IMR-90 (cell line): ENCODE results near the gene ZBED1. TPM values are rescaled to one million over a fixed set of nuclear protein-coding genes. Genes with fewer than 3 reads are reported as not detected.

Source experiments
- ATAC-seq: fragments of 200-7000 bp; cut with Tn5 transposase; 2 replicates; pipeline ENCODE4 v1.9.1; 2020; ENCODE audit warnings: low read depth, mild to moderate bottlenecking, moderate library complexity
- BruUV-seq: library from RNA; stranded (reverse); fragments of 400-500 nt; replicated peaks from 2 replicates; lab custom pipeline; 2021; lab: Mats Ljungman, UMichigan
- CTCF ChIA-PET: fragments of 300-600 bp; formaldehyde crosslinking; extraction: SDS; loops from one replicate; lab custom pipeline; 2021; ENCODE audit warnings: antibody characterized with exemption; lab: Yijun Ruan, JAX
- POLR2A ChIA-PET: fragments of 300-600 bp; sonication (Branson Sonifier 250); formaldehyde crosslinking; loops from one replicate; lab custom pipeline; 2022; ENCODE audit warnings: antibody characterized with exemption; ENCODE audit not compliant: unreplicated experiment; lab: Charles Lee
- DNase-seq: peaks from one replicate; pipeline ENCODE4 v3.0.0; 2013
- H2AFZ ChIP-seq: replicated peaks from 2 replicates; pipeline ENCODE3; 2013; ENCODE audit warnings: low read length, mild to moderate bottlenecking; ENCODE audit not compliant: poor library complexity
- H2AK5ac ChIP-seq: 2 replicates; pipeline ENCODE4 v1.6.1; 2013; ENCODE audit warnings: low read depth, low read length, inconsistent platforms
- H2AK9ac ChIP-seq: replicated peaks from 2 replicates; pipeline ENCODE3; 2013; ENCODE audit warnings: mild to moderate bottlenecking, low read depth, low read length, moderate library complexity; ENCODE audit not compliant: poor library complexity
- H2BK120ac ChIP-seq: 2 replicates; pipeline ENCODE4 v1.6.1; 2013; ENCODE audit warnings: low read depth, low read length, inconsistent platforms
- H2BK15ac ChIP-seq: 3 replicates; pipeline ENCODE4 v1.6.1; 2013; ENCODE audit warnings: low read depth, low read length, inconsistent platforms
- H2BK20ac ChIP-seq: 2 replicates; pipeline ENCODE4 v1.6.1; 2013; ENCODE audit warnings: low read depth, mild to moderate bottlenecking, inconsistent platforms, low read length, moderate library complexity
- H2BK5ac ChIP-seq: 2 replicates; pipeline ENCODE4 v1.6.1; 2013; ENCODE audit warnings: mild to moderate bottlenecking, low read depth, low read length, inconsistent platforms; ENCODE audit not compliant: poor library complexity, severe bottlenecking
- H3K14ac ChIP-seq: replicated peaks from 2 replicates; pipeline ENCODE4 v1.6.1; 2013; ENCODE audit warnings: low read depth, low read length, inconsistent platforms
- H3K18ac ChIP-seq: 2 replicates; pipeline ENCODE4 v1.6.1; 2013; ENCODE audit warnings: low read depth, low read length, control low read depth
- H3K23ac ChIP-seq: 2 replicates; pipeline ENCODE4 v1.6.1; 2013; ENCODE audit warnings: low read depth, low read length, inconsistent platforms
- H3K27ac ChIP-seq: 2 replicates; pipeline ENCODE4 v1.5.1; 2013; ENCODE audit warnings: mild to moderate bottlenecking, control low read depth, low read length; ENCODE audit not compliant: insufficient read depth
- H3K27me3 ChIP-seq: 2 replicates; pipeline ENCODE4 v1.6.1; 2013; ENCODE audit warnings: low read length; ENCODE audit not compliant: control insufficient read depth, insufficient read depth
- H3K36me3 ChIP-seq: 2 replicates; pipeline ENCODE4 v1.6.1; 2013; ENCODE audit warnings: low read length, mixed read lengths; ENCODE audit not compliant: control insufficient read depth, insufficient read depth
- H3K4ac ChIP-seq: 2 replicates; pipeline ENCODE4 v1.6.1; 2013; ENCODE audit warnings: low read depth, low read length, inconsistent platforms
- H3K4me1 ChIP-seq: 2 replicates; pipeline ENCODE4 v1.6.1; 2013; ENCODE audit warnings: low read length, mixed read lengths; ENCODE audit not compliant: control insufficient read depth, insufficient read depth
- H3K4me2 ChIP-seq: 2 replicates; pipeline ENCODE4 v1.6.1; 2013; ENCODE audit warnings: low read depth, mild to moderate bottlenecking, control low read depth, low read length, moderate library complexity
- H3K4me3 ChIP-seq: 2 replicates; pipeline ENCODE4 v1.5.1; 2013; ENCODE audit warnings: low read depth, mild to moderate bottlenecking, control low read depth, low read length, moderate library complexity; ENCODE audit not compliant: insufficient read depth
- H3K56ac ChIP-seq: 2 replicates; pipeline ENCODE4 v1.6.1; 2013; ENCODE audit warnings: low read length, inconsistent platforms; ENCODE audit not compliant: insufficient read depth; ENCODE audit errors: extremely low read depth
- H3K79me1 ChIP-seq, 2 experiments: 2 replicates each; pipeline ENCODE4 v1.6.1; 2013; ENCODE audit warnings: low read length in 2 of 2, inconsistent platforms in 1 of 2, low read depth in 1 of 2
- H3K9ac ChIP-seq: 2 replicates; pipeline ENCODE4 v1.6.1; 2013; ENCODE audit warnings: low read depth, low read length, control low read depth
- H3K9me1 ChIP-seq: 2 replicates; pipeline ENCODE4 v1.6.1; 2013; ENCODE audit warnings: low read length, inconsistent platforms; ENCODE audit not compliant: insufficient read depth
- H3K9me3 ChIP-seq: 2 replicates; pipeline ENCODE4 v1.6.1; 2013; ENCODE audit warnings: low read length; ENCODE audit not compliant: control insufficient read depth, insufficient read depth
- H4K20me1 ChIP-seq: 2 replicates; pipeline ENCODE4 v1.6.1; 2013; ENCODE audit warnings: low read length, inconsistent platforms; ENCODE audit not compliant: insufficient read depth
- H4K5ac ChIP-seq: 2 replicates; pipeline ENCODE4 v1.6.1; 2013; ENCODE audit warnings: mild to moderate bottlenecking, low read depth, low read length, control low read depth
- H4K8ac ChIP-seq, 2 experiments: 2 replicates each; pipeline ENCODE4 v1.6.1; 2013; ENCODE audit warnings: low read depth in 2 of 2, low read length in 2 of 2, control low read depth in 1 of 2, inconsistent platforms in 1 of 2
- H4K91ac ChIP-seq: 2 replicates; pipeline ENCODE4 v1.6.1; 2013; ENCODE audit warnings: low read depth, low read length, inconsistent platforms; ENCODE audit not compliant: insufficient read depth
- BHLHE40 ChIP-seq: fragments of 150-350 bp; IDR thresholded peaks from 2 replicates; pipeline ENCODE4 v1.6.1; 2016; ENCODE audit warnings: mild to moderate bottlenecking, low read depth, low read length
- CEBPB ChIP-seq: IDR thresholded peaks from 2 replicates; pipeline ENCODE4 v1.6.1; 2012; ENCODE audit warnings: low read depth, low read length, improper control_type of control experiment
- CTCF ChIP-seq: conservative IDR thresholded peaks from 2 replicates; pipeline ENCODE4 v1.5.1; 2012; ENCODE audit warnings: mild to moderate bottlenecking, low read depth, low read length, improper control_type of control experiment
- MAFK ChIP-seq: IDR thresholded peaks from 2 replicates; pipeline ENCODE4 v1.6.1; 2012; ENCODE audit warnings: low read depth, low read length, improper control_type of control experiment
- MXI1 ChIP-seq: IDR thresholded peaks from 2 replicates; pipeline ENCODE4 v1.6.1; 2012; ENCODE audit warnings: low read depth, mild to moderate bottlenecking, low read length, moderate library complexity, borderline replicate concordance
- POLR2A ChIP-seq: IDR thresholded peaks from 2 replicates; pipeline ENCODE4 v1.6.1; 2012; ENCODE audit warnings: mild to moderate bottlenecking, low read depth, low read length
- RAD21 ChIP-seq: IDR thresholded peaks from 2 replicates; pipeline ENCODE4 v1.6.1; 2012; ENCODE audit warnings: low read length, improper control_type of control experiment
- RCOR1 ChIP-seq: IDR thresholded peaks from 2 replicates; pipeline ENCODE4 v1.6.1; 2012; ENCODE audit warnings: mild to moderate bottlenecking, low read length, improper control_type of control experiment; ENCODE audit not compliant: insufficient replicate concordance
- SMC3 ChIP-seq: fragments of 150-350 bp; IDR thresholded peaks from 2 replicates; pipeline ENCODE4 v1.6.1; 2016; ENCODE audit warnings: low read depth, mild to moderate bottlenecking, antibody characterized with exemption, low read length, moderate library complexity
- USF2 ChIP-seq: fragments of 150-350 bp; IDR thresholded peaks from 2 replicates; pipeline ENCODE4 v1.6.1; 2017; ENCODE audit warnings: mild to moderate bottlenecking, antibody characterized with exemption, low read length, low read depth
- WGBS, 2 experiments: methylation state at CpG; one replicate each; pipeline versions ENCODE4 v1.1.5 to v1.1.7; 2013; ENCODE audit warnings: missing lambda C conversion rate in 2 of 2; ENCODE audit not compliant: insufficient read length in 1 of 2; ENCODE audit errors: extremely low coverage in 2 of 2; 5-methylcytosine and 5-hydroxymethylcytosine counted together
- dilution Hi-C: fragments of 300-500 bp; cut with HindIII; formaldehyde crosslinking; loops from one replicate; pipeline ENCODE4 v1.14.3; 2018; ENCODE audit warnings: low sequenced_read_pairs; ENCODE audit not compliant: unreplicated experiment
- in situ Hi-C: fragments of 300-500 bp; cut with MboI; formaldehyde crosslinking; loops from 3 replicates; pipeline ENCODE4 v1.14.3; 2019; ENCODE audit warnings: low sequenced_read_pairs, inconsistent platforms, mixed read lengths
- intact Hi-C: fragments of 100-400 bp; cut with micrococcal nuclease; formaldehyde crosslinking; loops from 2 replicates; pipeline ENCODE4 v1.10.0; 2022
- polyA plus RNA-seq, 3 experiments: library from polyadenylated mRNA; depleted of rRNA; stranded (reverse); fragments of >200 nt; gene quantifications; 2 replicates each; pipeline ENCODE4 v1.2.3, GENCODE V29; 2012; ENCODE audit warnings: low replicate concordance in 1 of 3
- total RNA-seq: library from RNA; depleted of rRNA; stranded (reverse); fragments of >200 nt; gene quantifications from 2 replicates; pipeline ENCODE4 v1.2.3, GENCODE V29; 2012

The ZBED1 gene
- total and polyA plus RNA-seq, 2 of the 4 experiments (the other 2 are of a cell fraction) = 13.1 to 21.5 TPM

GRCh38 chrX:2468261-2469195 is 32.2 kb downstream of the ZBED1 start:
- Histone ChIP-seq H3K4me2 (no peak overlapping the region), H3K27me3 (no peaks in the 10 kb centered on the region), H3K4me3 (no peak overlapping the region), H3K9me3 (no peaks in the 10 kb centered on the region), H3K4me1 (no peaks in the 10 kb centered on the region), H3K23ac (no peak overlapping the region), H2BK5ac (no peak overlapping the region), H4K8ac (no peak overlapping the region), H3K9ac (no peak overlapping the region), H3K56ac (no peak overlapping the region), H4K20me1 (peaks cover 43% of the 10 kb centered on the region), H3K27ac (no peak overlapping the region), H3K4ac (no peak overlapping the region), H2BK120ac (no peak overlapping the region), H2BK20ac (no peak overlapping the region), H2AK5ac (no peak overlapping the region), H3K36me3 (peaks cover 2% of the 10 kb centered on the region; the same call in 1 of the 2 replicates), H3K79me1 (peaks cover 54 to 72% of the 10 kb centered on the region in 2 experiments), H2AFZ (no peak overlapping the region), H2AK9ac (no peak overlapping the region), H2BK15ac (no peak overlapping the region), H3K9me1 (peaks cover 16% of the 10 kb centered on the region), H3K18ac (no peak overlapping the region), H3K14ac (no peak overlapping the region; the same call in 1 of the 2 replicates), H4K5ac (no peak overlapping the region), H4K91ac (no peak overlapping the region)
- ChIA-PET POLR2A (no interaction called here), CTCF (no interaction called here)
- DNase-seq (no peak), ATAC-seq (no peak; the same call in 1 of the 2 replicates)
- in situ Hi-C loops = no loop called here
- WGBS, 2 experiments = 86% methylated on average over 23 of the region's 32 CpGs; no CpG with 5 or more reads in 1 of the 2 experiments
- no TSS peak for BruUV-seq
- TF ChIP-seq POLR2A = no peak
- no peak for TF ChIP-seq MXI1
- TF ChIP-seq USF2 = no peak
- TF ChIP-seq CTCF = no peak
- no peak for TF ChIP-seq CEBPB
- TF ChIP-seq BHLHE40 = no peak
- TF ChIP-seq RCOR1 = no peak
- TF ChIP-seq MAFK = no peak
- TF ChIP-seq SMC3 = no peak
- TF ChIP-seq RAD21 = no peak
- intact Hi-C loops = no loop called here
- dilution Hi-C loops = no loop called here
